HG03095 (cell line): ENCODE results near the gene AGMAT.

Experiments
- ATAC-seq: cut with Tn5 transposase; IDR thresholded peaks from one replicate; pipeline ENCODE4 v1.9.1; 2021; ENCODE audit warnings: moderate library complexity; ENCODE audit not compliant: unreplicated experiment

The AGMAT gene, protein sequence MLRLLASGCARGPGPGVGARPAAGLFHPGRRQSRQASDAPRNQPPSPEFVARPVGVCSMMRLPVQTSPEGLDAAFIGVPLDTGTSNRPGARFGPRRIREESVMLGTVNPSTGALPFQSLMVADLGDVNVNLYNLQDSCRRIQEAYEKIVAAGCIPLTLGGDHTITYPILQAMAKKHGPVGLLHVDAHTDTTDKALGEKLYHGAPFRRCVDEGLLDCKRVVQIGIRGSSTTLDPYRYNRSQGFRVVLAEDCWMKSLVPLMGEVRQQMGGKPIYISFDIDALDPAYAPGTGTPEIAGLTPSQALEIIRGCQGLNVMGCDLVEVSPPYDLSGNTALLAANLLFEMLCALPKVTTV

DNA sequence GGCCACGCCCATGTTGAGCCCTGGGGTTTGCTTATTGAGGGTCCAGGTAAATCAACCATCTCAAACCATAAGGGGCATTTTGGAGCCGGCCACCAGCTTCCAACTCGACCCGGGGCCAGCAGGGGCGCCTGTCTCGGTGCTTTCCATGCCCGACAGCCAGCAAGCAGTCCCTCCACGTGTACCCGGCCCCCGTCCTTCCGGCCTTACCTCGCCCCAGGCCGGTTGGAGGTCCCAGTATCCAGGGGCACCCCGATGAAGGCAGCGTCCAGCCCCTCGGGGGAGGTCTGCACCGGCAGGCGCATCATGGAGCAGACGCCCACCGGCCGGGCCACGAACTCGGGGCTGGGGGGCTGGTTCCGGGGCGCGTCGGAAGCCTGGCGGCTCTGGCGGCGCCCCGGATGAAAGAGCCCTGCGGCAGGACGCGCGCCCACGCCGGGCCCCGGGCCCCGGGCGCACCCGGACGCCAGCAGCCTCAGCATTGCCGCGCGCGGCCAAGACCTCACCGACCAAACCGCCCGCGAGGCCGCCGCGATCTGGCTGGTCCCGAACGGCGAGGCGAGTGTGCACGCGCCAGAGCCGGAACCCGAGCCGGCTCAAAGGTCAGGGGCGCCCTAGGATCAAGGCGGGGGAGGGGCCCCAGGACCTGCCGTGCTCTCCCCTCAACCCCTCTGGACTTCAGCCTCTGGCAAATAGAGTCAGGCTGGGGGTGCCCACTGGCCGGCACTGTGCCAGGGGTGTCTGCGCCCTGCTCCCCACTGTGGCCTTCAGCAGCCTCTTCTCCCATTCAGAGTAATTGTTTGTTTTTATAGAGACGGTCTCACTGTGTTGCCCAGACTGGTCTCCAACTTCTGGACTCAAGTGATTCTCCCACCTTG is at the start of gene AGMAT:
Gene AGMAT (minus strand): TSS at position 563 of the 875 bp plus-strand sequence. CDS start 84 bp downstream, at position 479.
- ATAC-seq = peak; percentile 66

GRCh38 chr1:15633756-15634420 is 49.0 kb upstream of the AGMAT start:
- no peak for ATAC-seq

DNA sequence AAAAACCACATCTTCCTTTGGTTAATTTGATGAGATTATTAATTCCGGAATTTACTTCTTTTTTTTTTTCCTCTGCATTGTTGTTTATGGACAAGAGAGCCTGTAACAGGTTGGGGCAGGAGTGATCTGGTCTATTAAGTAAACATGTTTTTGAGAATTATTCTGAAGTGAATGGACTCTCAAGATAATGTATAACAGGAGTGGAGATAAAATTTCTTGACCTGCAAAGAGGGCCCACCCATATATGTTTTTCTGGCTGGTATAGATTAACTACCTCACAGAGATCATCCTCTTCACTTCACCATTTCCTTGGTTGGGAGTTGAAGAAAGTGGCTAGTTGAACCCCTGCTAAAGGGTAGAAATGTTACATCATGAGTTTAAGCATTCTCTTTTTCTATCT is 43.2 kb upstream of the AGMAT start:
- ATAC-seq = peak; percentile 14

GRCh38 chr1:15627343-15627988 is 42.6 kb upstream of the AGMAT start:
- ATAC-seq = peak; percentile 84

GRCh38 chr1:15626269-15626950 is 41.6 kb upstream of the AGMAT start:
- no peak for ATAC-seq

DNA sequence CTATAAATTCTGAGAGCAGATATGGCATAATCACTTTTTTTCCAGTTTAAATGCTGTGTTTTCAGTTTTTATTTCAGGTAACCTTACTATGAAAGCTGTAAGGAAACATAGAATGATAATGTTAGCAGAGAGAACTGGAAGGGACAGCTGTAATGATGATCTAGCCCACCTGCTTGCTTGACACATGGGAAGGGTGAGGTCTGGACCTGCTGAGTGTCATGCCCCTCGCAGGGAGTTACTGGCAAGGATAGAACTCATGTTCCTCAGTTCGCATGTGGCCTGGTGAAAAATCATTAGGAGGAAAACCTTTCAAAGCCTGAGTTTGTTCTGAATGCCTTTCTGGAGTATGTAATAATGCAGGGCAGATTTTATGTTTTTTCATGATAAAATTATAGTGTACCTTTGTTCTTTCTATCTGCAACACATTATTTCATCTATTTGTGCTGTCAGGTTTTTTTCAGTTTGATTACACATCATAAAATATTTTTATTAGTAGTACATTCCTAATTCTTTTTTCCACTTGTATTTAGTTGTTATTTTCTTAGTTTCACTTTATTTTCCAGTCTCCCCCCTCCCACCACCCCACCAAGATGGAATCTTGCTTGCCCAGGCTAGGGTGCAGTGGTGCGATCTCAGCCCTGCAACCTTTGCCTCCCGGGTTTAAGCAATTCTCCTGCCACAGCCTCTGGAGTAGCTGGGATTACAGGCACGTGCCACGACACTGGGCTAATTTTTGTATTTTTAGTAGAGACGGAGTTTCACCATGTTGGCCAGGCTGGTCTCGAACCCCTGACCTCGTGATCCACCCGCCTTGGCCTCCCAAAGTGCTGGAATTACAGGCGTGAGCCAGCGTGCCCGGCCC is 40.4 kb upstream of the AGMAT start:
- no peak for ATAC-seq

DNA sequence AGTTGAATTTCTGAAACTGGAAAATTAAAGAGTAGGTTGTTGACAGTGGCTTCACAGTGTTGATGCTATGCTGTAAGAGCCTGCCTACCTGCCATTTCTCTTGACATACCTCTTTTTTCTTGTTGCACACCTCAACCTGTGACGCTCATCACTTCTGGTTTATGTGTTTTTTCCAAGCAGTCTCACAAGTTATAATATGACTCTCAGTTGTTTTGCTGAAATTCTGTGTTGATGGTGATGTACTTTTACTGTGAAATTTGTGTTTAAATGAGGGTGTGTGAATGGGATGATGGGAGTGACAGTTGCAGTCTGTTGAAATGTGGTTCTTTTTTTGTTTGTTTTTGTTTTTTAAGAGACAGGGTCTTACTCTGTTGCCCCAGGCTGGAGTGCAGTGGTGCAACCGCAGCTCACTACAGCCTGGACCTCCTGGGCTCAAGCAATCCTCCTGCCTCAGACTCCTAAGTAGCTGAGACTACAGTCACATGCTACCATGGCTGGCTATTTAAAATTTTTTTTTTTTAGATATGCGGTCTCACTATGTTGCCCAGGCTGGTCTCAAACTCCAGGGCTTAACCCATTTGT is 39.4 kb upstream of the AGMAT start:
- no peak for ATAC-seq

- no peak for ATAC-seq
These were observed 38.6 kb upstream of the AGMAT start for GRCh38 chr1:15623435-15623834.

DNA sequence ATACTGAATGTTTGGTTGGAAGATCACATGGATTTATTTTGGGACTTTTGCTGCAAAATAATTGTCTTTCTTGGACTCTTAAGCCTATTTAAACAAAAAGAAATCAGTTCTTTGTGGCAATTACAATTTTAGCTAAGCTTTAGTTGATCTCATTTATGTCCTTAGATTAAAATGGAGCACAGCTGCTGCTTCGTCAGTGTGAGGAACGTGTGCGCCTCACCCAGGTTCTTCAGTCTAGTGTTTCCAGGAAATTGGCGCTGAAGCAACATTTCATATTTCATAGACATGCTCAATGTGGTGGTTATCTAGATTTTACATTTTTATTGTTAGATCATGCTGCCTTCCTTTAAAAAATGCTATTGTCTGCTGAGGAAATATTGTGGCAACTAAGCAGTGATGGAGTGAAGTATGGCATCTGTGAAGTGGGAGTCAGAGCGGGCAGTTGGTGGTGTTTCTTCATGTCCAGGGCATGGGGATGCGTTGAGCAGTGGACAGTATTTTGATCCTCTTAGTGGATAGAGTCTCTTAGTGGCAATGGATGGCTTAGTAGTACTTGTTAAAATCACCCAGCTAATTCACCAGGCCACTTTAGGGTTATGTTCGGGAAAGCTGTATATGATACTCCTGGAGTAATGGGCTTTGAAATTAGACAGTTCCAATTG is 38.0 kb upstream of the AGMAT start:
- ATAC-seq = no peak

- no peak for ATAC-seq
These were observed 37.1 kb upstream of the AGMAT start for GRCh38 chr1:15621975-15622374.

DNA sequence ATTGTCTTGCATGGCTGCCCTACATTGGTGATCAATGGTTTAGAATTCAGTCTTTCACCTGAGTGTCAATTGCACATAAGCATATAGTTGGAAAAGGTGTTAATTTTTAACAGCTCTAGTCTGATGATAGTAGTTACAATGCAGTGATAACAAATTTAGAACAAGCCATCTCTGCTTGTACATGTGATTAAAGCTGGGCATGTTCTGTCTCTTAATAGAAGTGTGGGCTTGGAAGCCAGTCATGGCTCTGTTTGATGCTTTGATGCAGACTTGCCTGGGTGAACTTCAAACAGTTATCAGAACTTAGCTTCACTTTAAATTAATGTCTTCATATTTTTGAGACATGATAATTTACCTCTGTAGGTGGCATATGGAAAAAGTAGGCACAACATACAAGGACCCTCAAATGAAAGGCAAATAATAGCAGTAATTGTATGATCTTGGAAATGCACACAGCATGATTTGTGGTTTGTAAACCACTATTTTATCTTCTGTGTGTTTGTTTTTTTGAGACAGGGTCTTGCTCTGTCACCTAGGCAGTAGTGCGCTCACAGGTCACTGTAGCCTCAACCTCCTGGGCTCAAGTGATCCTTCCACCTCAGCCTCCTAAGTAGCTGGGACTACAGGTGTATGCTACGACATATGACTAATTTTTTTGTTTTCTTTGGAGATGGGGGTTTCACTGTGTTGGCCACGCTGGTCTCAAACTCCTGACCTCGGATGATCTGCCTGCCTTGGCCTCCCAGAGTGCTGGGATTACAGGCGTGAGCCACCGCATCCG is 36.2 kb upstream of the AGMAT start:
- no peak for ATAC-seq

DNA sequence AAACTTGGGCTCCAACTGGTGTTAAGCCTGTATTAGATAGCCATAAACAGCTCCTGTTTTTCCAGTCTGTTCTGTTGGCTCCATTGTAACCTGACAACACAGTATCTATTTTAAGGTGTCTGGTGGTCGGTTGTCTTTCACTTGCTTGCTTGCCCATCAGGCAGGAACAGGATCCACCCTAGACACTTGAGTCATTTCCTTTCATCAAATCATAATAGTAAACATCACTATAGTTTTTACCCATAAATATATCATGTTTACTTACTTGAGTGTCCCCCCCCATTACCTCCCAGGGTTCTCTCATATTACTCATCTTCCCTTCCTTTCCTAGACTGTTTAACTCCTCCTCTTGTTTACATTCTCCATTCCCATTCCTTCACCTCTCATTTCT is 35.3 kb upstream of the AGMAT start:
- no peak for ATAC-seq

DNA sequence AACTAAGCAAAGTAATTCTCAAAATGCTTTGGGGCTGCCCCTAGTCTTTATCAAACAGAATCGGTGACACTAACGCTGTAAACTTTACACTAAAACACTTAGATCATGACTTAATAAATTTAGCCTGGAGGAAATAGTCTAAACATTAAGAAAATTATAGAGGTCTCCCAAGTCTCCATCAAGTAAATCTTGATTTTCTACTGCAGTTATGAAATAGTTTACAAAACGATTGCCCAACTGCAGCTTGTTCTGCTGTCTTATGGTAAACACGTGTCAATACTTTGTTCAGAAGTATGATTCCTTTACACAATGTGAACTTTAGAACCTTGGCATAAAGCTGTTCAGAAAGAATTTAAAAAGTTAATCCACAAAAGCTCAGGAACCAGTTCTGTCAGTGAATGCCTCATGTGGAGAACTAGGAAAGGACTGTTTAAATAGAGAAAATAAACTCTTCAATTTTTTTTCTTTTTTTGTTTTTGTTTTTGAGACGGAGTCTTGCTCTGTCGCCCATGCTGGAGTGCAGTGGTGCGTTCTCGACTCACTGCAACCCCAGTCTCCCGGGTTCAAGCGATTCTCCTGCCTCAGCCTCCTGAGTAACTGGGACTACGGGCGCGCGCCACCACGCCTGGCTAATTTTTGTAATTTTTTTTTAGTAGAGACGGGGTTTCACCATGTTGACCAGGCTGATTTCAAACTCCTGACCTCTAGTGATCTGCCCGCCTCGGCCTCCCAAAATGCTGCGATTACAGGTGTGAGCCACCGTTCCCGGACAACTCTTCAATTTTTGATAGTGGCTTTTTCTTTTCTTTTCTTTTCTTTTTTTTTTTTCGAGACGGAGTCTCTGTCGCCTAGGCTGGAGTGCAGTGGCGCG is 34.0 kb upstream of the AGMAT start:
- no peak for ATAC-seq

- ATAC-seq = peak; percentile 44
These were observed 33.3 kb upstream of the AGMAT start for GRCh38 chr1:15618077-15618654.

- peak; percentile 62 for ATAC-seq
These were observed 32.6 kb upstream of the AGMAT start, which contains the start of gene DDI2 for GRCh38 chr1:15617173-15618076. Gene DDI2 (plus strand): TSS chr1:15617458. CDS start chr1:15617671, 213 bp downstream.
